ES-I3 (cell line): ENCODE data around the gene PKD2.

Experiments used
- H3K36me3 ChIP-seq: 2 replicates; pipeline ENCODE4 v1.6.1; 2013; ENCODE audit warnings: mild to moderate bottlenecking, low read length, control low read depth, moderate library complexity; ENCODE audit not compliant: insufficient read depth
- H3K4me1 ChIP-seq: 2 replicates; pipeline ENCODE4 v1.6.1; 2013; ENCODE audit warnings: mild to moderate bottlenecking, control low read depth, low read length; ENCODE audit not compliant: insufficient read depth
- H3K9ac ChIP-seq: 2 replicates; pipeline ENCODE4 v1.6.1; 2013; ENCODE audit warnings: low read depth, mild to moderate bottlenecking, low read length, moderate library complexity
- H3K9me3 ChIP-seq: 2 replicates; pipeline ENCODE4 v1.6.1; 2013; ENCODE audit warnings: mild to moderate bottlenecking, low read length, moderate library complexity; ENCODE audit not compliant: control insufficient read depth, insufficient read depth

The PKD2 gene

GRCh38 chr4:88027611-88028608 lies 20.5 kb downstream of the PKD2 start:
- peaks cover 19% of the 10 kb centered on the region for H3K9me3 ChIP-seq
- peaks cover 15% of the 10 kb centered on the region for H3K36me3 ChIP-seq
- no peaks in the 10 kb centered on the region for H3K4me1 ChIP-seq
- no peak overlapping the region for H3K9ac ChIP-seq

GRCh38 chr4:88028946-88029345 lies 21.5 kb downstream of the PKD2 start:
- Histone ChIP-seq H3K9ac (no peak overlapping the region), H3K36me3 (peaks cover 19% of the 10 kb centered on the region), H3K9me3 (peaks cover 19% of the 10 kb centered on the region), H3K4me1 (no peaks in the 10 kb centered on the region)

- H3K4me1 ChIP-seq, result no peaks in the 10 kb centered on the region
- peaks cover 19% of the 10 kb centered on the region for H3K36me3 ChIP-seq
- no peak overlapping the region for H3K9ac ChIP-seq
- H3K9me3 ChIP-seq, result peaks cover 19% of the 10 kb centered on the region
Measured at GRCh38 chr4:88029556-88029955, 22.1 kb downstream of the PKD2 start.

- peaks cover 11% of the 10 kb centered on the region for H3K9me3 ChIP-seq
- H3K4me1 ChIP-seq, result no peaks in the 10 kb centered on the region
- H3K9ac ChIP-seq, result no peak overlapping the region
- peaks cover 17% of the 10 kb centered on the region for H3K36me3 ChIP-seq
Measured at GRCh38 chr4:88030565-88031310, 23.3 kb downstream of the PKD2 start.

- Histone ChIP-seq H3K4me1 (no peaks in the 10 kb centered on the region), H3K9ac (no peak overlapping the region), H3K9me3 (no peaks in the 10 kb centered on the region), H3K36me3 (peaks cover 25% of the 10 kb centered on the region)
Measured at GRCh38 chr4:88033309-88033708, 25.9 kb downstream of the PKD2 start.

GRCh38 chr4:88035292-88035691 lies 27.9 kb downstream of the PKD2 start:
- Histone ChIP-seq H3K9ac (no peak overlapping the region), H3K4me1 (no peaks in the 10 kb centered on the region), H3K9me3 (no peaks in the 10 kb centered on the region), H3K36me3 (peaks cover 36% of the 10 kb centered on the region)

GRCh38 chr4:88037447-88037846 lies 30.0 kb downstream of the PKD2 start:
- H3K36me3 ChIP-seq, result peaks cover 52% of the 10 kb centered on the region
- H3K9me3 ChIP-seq, result no peaks in the 10 kb centered on the region
- no peaks in the 10 kb centered on the region for H3K4me1 ChIP-seq

GRCh38 chr4:88037936-88038335 lies 30.5 kb downstream of the PKD2 start:
- Histone ChIP-seq H3K4me1 (no peaks in the 10 kb centered on the region), H3K9ac (no peak overlapping the region), H3K9me3 (no peaks in the 10 kb centered on the region), H3K36me3 (peaks cover 52% of the 10 kb centered on the region)

More at GRCh38 chr4:88037447-88037846, 30.0 kb downstream of the PKD2 start:
- no peak overlapping the region for H3K9ac ChIP-seq

GRCh38 chr4:88040707-88041106 lies 33.3 kb downstream of the PKD2 start:
- H3K9me3 ChIP-seq, result no peaks in the 10 kb centered on the region
- H3K36me3 ChIP-seq, result peaks cover 62% of the 10 kb centered on the region
- H3K4me1 ChIP-seq, result no peaks in the 10 kb centered on the region
- no peak overlapping the region for H3K9ac ChIP-seq

GRCh38 chr4:88041626-88042025 lies 34.2 kb downstream of the PKD2 start:
- Histone ChIP-seq H3K9ac (no peak overlapping the region), H3K4me1 (no peaks in the 10 kb centered on the region), H3K36me3 (peaks cover 56% of the 10 kb centered on the region), H3K9me3 (no peaks in the 10 kb centered on the region)

- Histone ChIP-seq H3K36me3 (peaks cover 47% of the 10 kb centered on the region), H3K9ac (no peak overlapping the region), H3K4me1 (no peaks in the 10 kb centered on the region), H3K9me3 (no peaks in the 10 kb centered on the region)
Measured at GRCh38 chr4:88043001-88043400, 35.6 kb downstream of the PKD2 start.

- Histone ChIP-seq H3K9me3 (no peaks in the 10 kb centered on the region), H3K9ac (no peak overlapping the region), H3K4me1 (no peaks in the 10 kb centered on the region), H3K36me3 (peaks cover 41% of the 10 kb centered on the region)
Measured at GRCh38 chr4:88043586-88044340, 36.3 kb downstream of the PKD2 start.

- H3K9me3 ChIP-seq, result no peaks in the 10 kb centered on the region
- H3K36me3 ChIP-seq, result peaks cover 36% of the 10 kb centered on the region
- H3K9ac ChIP-seq, result no peak overlapping the region
- no peaks in the 10 kb centered on the region for H3K4me1 ChIP-seq
Measured at GRCh38 chr4:88045021-88045420, 37.6 kb downstream of the PKD2 start.

GRCh38 chr4:88054229-88054628 lies 46.8 kb downstream of the PKD2 start:
- Histone ChIP-seq H3K4me1 (no peaks in the 10 kb centered on the region), H3K36me3 (peaks cover 13% of the 10 kb centered on the region), H3K9me3 (no peaks in the 10 kb centered on the region), H3K9ac (no peak overlapping the region)
